ENCODE results near the gene VAMP7. TPM values are rescaled to one million over a fixed set of nuclear protein-coding genes. Genes with fewer than 3 reads are reported as not detected.
"Not testable (repeated sequence)": the region's sequence is repeated elsewhere in the genome, so short reads cannot be mapped to it uniquely, and the experiment has no call there.

The VAMP7 gene
- total and polyA plus RNA-seq, 2 donors: 36.3 to 44.9 TPM

DNA sequence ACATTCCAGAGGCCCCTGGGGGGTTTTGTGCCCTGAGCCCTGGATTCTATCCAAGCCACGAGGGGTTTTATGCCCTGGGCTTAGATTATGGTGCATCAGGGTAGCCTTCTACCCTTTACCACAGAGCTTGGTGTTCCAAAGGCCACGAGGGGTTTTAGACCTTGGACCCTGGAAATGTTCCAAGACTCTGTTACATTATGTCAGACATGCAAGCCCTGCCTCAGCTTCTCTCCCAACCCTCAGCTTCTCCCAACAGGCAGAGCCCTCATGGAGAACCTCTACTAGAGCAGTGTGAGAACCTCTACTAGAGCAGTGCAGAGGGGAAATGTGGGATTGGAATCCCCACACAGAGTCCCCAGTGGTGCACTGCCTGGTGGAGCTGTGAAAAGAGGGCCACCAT, 105.8 kb downstream of the VAMP7 start:
- H3K4me1 ChIP-seq (ENCODE audit: insufficient read depth); H3K4me3 ChIP-seq (ENCODE audit: low read depth, low read length); H3K36me3 ChIP-seq (ENCODE audit: insufficient read depth); H3K27ac ChIP-seq (ENCODE audit: low read depth); DNase-seq (ENCODE audit: extremely low spot score): not testable (repeated sequence)
- 26% methylated on average over 2 of the region's 2 CpGs for WGBS

GRCh38 chrX:155988859-155989258, 107.7 kb downstream of the VAMP7 start:
- WGBS: 75% methylated on average over 4 of the region's 4 CpGs
- Histone ChIP-seq H3K36me3 (ENCODE audit: insufficient read depth) (no peaks in the 10 kb centered on the region), H3K4me1 (ENCODE audit: insufficient read depth) (no peaks in the 10 kb centered on the region), H3K4me3 (ENCODE audit: low read depth, low read length) (no peak overlapping the region), H3K27ac (ENCODE audit: low read depth) (no peak overlapping the region)
- DNase-seq (ENCODE audit: extremely low spot score): no peak

Small RNAs within 50 kb of the gene (small RNA-seq; reads per million reads assigned to genes)
- gene DPH3P2: not detected

Other genes with a start within 250 kb of the VAMP7 start
- gene IL9R, start 116.4 kb downstream of the VAMP7 start, total RNA-seq: 0.63 TPM
- gene IL9R, start 116.4 kb downstream of the VAMP7 start, polyA plus RNA-seq: 2.0 TPM

Data from urinary bladder (tissue), 4 donors.